ENCODE measurements around the gene WDTC1.

DNA sequence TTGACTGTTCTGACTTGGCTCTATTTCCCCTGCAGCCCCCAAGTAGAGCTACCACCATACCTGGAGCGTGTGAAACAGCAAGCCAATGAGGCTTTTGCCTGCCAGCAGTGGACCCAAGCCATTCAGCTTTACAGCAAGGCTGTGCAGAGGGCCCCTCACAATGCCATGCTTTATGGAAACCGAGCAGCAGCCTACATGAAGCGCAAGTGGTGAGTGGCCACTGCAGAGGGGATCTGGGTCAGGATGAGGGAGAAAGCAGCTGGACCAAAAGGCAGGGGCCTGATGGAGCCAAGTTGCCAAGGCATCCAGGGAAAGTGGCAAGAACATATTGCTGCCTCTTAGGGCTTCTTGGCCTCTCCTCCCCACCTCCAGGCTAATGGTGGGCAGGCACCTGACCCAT lies 63.5 kb downstream of the WDTC1 start:
- TF ChIP-seq CTCF (conservative IDR thresholded peaks at IDR 0.05; ENCODE audit: low read depth, low read length): no peak
- no peak for TF ChIP-seq EZH2 (IDR thresholded peaks at IDR 0.05; ENCODE audit: low read length, unreplicated experiment)
- TF ChIP-seq EZH2phosphoT487 (IDR thresholded peaks at IDR 0.05; ENCODE audit: borderline replicate concordance, low read length): no peak
